AG09319 (cell line): Measurements from ENCODE around the gene NAB2.

ENCODE experiments used
- DNase-seq: peaks from one replicate; pipeline ENCODE4 v3.0.0-alpha.2; 2010; ENCODE audit warnings: low read depth; ENCODE audit errors: extremely low read depth
- CTCF ChIP-seq: IDR thresholded peaks from 2 replicates; pipeline ENCODE4 v1.5.1; 2011; ENCODE audit warnings: low read depth, mild to moderate bottlenecking, inconsistent platforms, low read length, moderate library complexity

NAB2 gene

GRCh38 chr12:57046086-57046791, 42.7 kb upstream of the NAB2 start:
- no peak for TF ChIP-seq CTCF
- DNase-seq: no peak

GRCh38 chr12:57046947-57047890, 41.7 kb upstream of the NAB2 start:
- TF ChIP-seq CTCF: no peak
- no peak for DNase-seq

- DNase-seq: no peak
- TF ChIP-seq CTCF: no peak
Observed at GRCh38 chr12:57047981-57048380, 40.9 kb upstream of the NAB2 start.

- no peak for TF ChIP-seq CTCF
- DNase-seq: no peak
Observed at GRCh38 chr12:57048423-57049118, 40.3 kb upstream of the NAB2 start.

GRCh38 chr12:57049119-57049446, 39.8 kb upstream of the NAB2 start:
- TF ChIP-seq CTCF: no peak
- DNase-seq: no peak

GRCh38 chr12:57049890-57050289, 39.0 kb upstream of the NAB2 start, which contains the start of gene MYO1A:
TSS of gene MYO1A (minus strand) at chr12:57050129. CDS start at chr12:57048323, 1,806 bp downstream.
- no peak for DNase-seq

More at GRCh38 chr12:57049890-57050289, 39.0 kb upstream of the NAB2 start, which contains the start of gene MYO1A:
- TF ChIP-seq CTCF: no peak
